SK-N-SH treated with all-trans-retinoic acid at 6 μM for 48 hours (cell line): Measurements from ENCODE around the gene ZNF143.

Experiments used
- ATAC-seq: fragments of 200-7000 bp; cut with Tn5 transposase; 3 replicates; pipeline ENCODE4 v1.9.1; 2020; ENCODE audit warnings: mild to moderate bottlenecking, moderate library complexity
- ARNTL ChIP-seq: fragments of 450-650 bp; formaldehyde crosslinking; IDR thresholded peaks from 2 replicates; pipeline ENCODE4 v1.5.0; 2020; ENCODE audit warnings: low read depth, mild to moderate bottlenecking, moderate library complexity, borderline replicate concordance
- BACH2 ChIP-seq: fragments of 250-450 bp; sonication (Bioruptor Pico); IDR thresholded peaks from 2 replicates; pipeline ENCODE4 v1.9.0; 2021; ENCODE audit warnings: mild to moderate bottlenecking, borderline replicate concordance
- CREB5 ChIP-seq: fragments of 250-450 bp; sonication (Bioruptor Pico); IDR thresholded peaks from 2 replicates; pipeline ENCODE4 v1.5.1; 2020; ENCODE audit warnings: low read depth, mild to moderate bottlenecking, moderate library complexity
- CSDC2 ChIP-seq: fragments of 250-450 bp; sonication (Bioruptor Pico); IDR thresholded peaks from 2 replicates; pipeline ENCODE4 v1.5.0; 2020; ENCODE audit warnings: mild to moderate bottlenecking, moderate library complexity
- CSRNP3 ChIP-seq: fragments of 250-450 bp; sonication (Bioruptor Pico); IDR thresholded peaks from 2 replicates; pipeline ENCODE4 v1.5.1; 2021; ENCODE audit warnings: mild to moderate bottlenecking, moderate library complexity
- ESRRG ChIP-seq: fragments of 250-450 bp; sonication (Bioruptor Pico); IDR thresholded peaks from 2 replicates; pipeline ENCODE4 v1.6.1; 2021; ENCODE audit warnings: mild to moderate bottlenecking
- GLIS3 ChIP-seq: fragments of 250-450 bp; sonication (Bioruptor Pico); IDR thresholded peaks from 2 replicates; pipeline ENCODE4 v1.5.0; 2020; ENCODE audit warnings: mild to moderate bottlenecking, moderate library complexity
- ISL1 ChIP-seq: fragments of 250-450 bp; sonication (Bioruptor Pico); IDR thresholded peaks from 2 replicates; pipeline ENCODE4 v2.1.2; 2022; ENCODE audit warnings: mild to moderate bottlenecking, moderate library complexity
- OSR1 ChIP-seq: fragments of 250-450 bp; sonication (Bioruptor Pico); IDR thresholded peaks from 2 replicates; pipeline ENCODE4 v1.8.0; 2022; ENCODE audit warnings: moderate library complexity, mild to moderate bottlenecking, inconsistent platforms
- PATZ1 ChIP-seq: fragments of 250-450 bp; sonication (Bioruptor Pico); IDR thresholded peaks from 2 replicates; pipeline ENCODE4 v1.8.0; 2020; ENCODE audit warnings: mild to moderate bottlenecking, moderate library complexity, borderline replicate concordance
- POU6F1 ChIP-seq: fragments of 250-450 bp; sonication (Bioruptor Pico); IDR thresholded peaks from 2 replicates; pipeline ENCODE4 v1.8.0; 2021; ENCODE audit warnings: low read depth, mild to moderate bottlenecking, moderate library complexity, borderline replicate concordance
- PPARA ChIP-seq: fragments of 250-450 bp; sonication (Bioruptor Pico); IDR thresholded peaks from 2 replicates; pipeline ENCODE4 v1.5.0; 2020; ENCODE audit warnings: mild to moderate bottlenecking, borderline replicate concordance
- RARB ChIP-seq: fragments of 250-450 bp; sonication (Bioruptor Pico); IDR thresholded peaks from 2 replicates; pipeline ENCODE4 v1.8.0; 2021; ENCODE audit warnings: mild to moderate bottlenecking, moderate library complexity
- SNAI2 ChIP-seq: fragments of 250-450 bp; sonication (Bioruptor Pico); IDR thresholded peaks from 2 replicates; pipeline ENCODE4 v1.5.0; 2020; ENCODE audit warnings: mild to moderate bottlenecking, moderate library complexity
- TOX ChIP-seq: fragments of 250-450 bp; sonication (Bioruptor Pico); IDR thresholded peaks from 2 replicates; pipeline ENCODE4 v1.8.0; 2021; ENCODE audit warnings: mild to moderate bottlenecking, moderate library complexity, borderline replicate concordance
- TSHZ2 ChIP-seq: fragments of 250-450 bp; sonication (Bioruptor Pico); IDR thresholded peaks from 2 replicates; pipeline ENCODE4 v1.5.0; 2020; ENCODE audit warnings: mild to moderate bottlenecking, moderate library complexity
- ZC3H10 ChIP-seq: fragments of 250-450 bp; sonication (Bioruptor Pico); IDR thresholded peaks from 2 replicates; pipeline ENCODE4 v1.5.1; 2021; ENCODE audit warnings: mild to moderate bottlenecking, moderate library complexity
- ZFP3 ChIP-seq: fragments of 250-450 bp; sonication (Bioruptor Pico); IDR thresholded peaks from 2 replicates; pipeline ENCODE4 v1.5.0; 2020; ENCODE audit warnings: mild to moderate bottlenecking, moderate library complexity
- ZFP30 ChIP-seq: fragments of 450-650 bp; formaldehyde crosslinking; IDR thresholded peaks from 2 replicates; pipeline ENCODE4 v1.5.0; 2022; ENCODE audit warnings: mild to moderate bottlenecking, moderate library complexity
- ZNF565 ChIP-seq: fragments of 450-650 bp; formaldehyde crosslinking; conservative IDR thresholded peaks from 2 replicates; pipeline ENCODE4 v1.5.0; 2020; ENCODE audit warnings: low read depth, mild to moderate bottlenecking, moderate library complexity
- ZNF70 ChIP-seq: fragments of 450-650 bp; formaldehyde crosslinking; IDR thresholded peaks from 2 replicates; pipeline ENCODE4 v1.5.0; 2020; ENCODE audit warnings: mild to moderate bottlenecking, moderate library complexity
- ZNF8 ChIP-seq: fragments of 450-650 bp; formaldehyde crosslinking; IDR thresholded peaks from 2 replicates; pipeline ENCODE4 v1.5.0; 2020; ENCODE audit warnings: mild to moderate bottlenecking, moderate library complexity

The ZNF143 gene

GRCh38 chr11:9561279-9561982 is 100.6 kb downstream of the ZNF143 start:
- ATAC-seq, result no peak
- TF ChIP-seq ZNF70 (CRISPR knock-in tag), result no peak
- TF ChIP-seq ARNTL (CRISPR knock-in tag), result no peak
- TF ChIP-seq CSRNP3 (CRISPR knock-in tag), result no peak
- no peak for TF ChIP-seq ZNF8 (CRISPR knock-in tag)
- TF ChIP-seq TOX, result no peak
- no peak for TF ChIP-seq ESRRG (CRISPR knock-in tag)

GRCh38 chr11:9562716-9563115 is 101.9 kb downstream of the ZNF143 start:
- ATAC-seq, result no peak
- TF ChIP-seq PPARA (CRISPR knock-in tag) (no peak), GLIS3 (CRISPR knock-in tag) (no peak), ISL1 (CRISPR knock-in tag) (no peak), SNAI2 (CRISPR knock-in tag) (no peak), RARB (CRISPR knock-in tag) (no peak), PATZ1 (no peak), POU6F1 (no peak), OSR1 (CRISPR knock-in tag) (no peak), BACH2 (no peak), CSDC2 (CRISPR knock-in tag) (no peak), ZNF70 (CRISPR knock-in tag) (no peak), CREB5 (CRISPR knock-in tag) (no peak), ZFP30 (no peak), ZNF8 (CRISPR knock-in tag) (no peak), TSHZ2 (CRISPR knock-in tag) (no peak), ARNTL (CRISPR knock-in tag) (no peak)

- TF ChIP-seq RARB (CRISPR knock-in tag) (no peak), CSRNP3 (CRISPR knock-in tag) (no peak), ZNF565 (no peak), ZC3H10 (CRISPR knock-in tag) (no peak), TSHZ2 (CRISPR knock-in tag) (no peak), ZFP3 (CRISPR knock-in tag) (no peak), OSR1 (CRISPR knock-in tag) (no peak), ARNTL (CRISPR knock-in tag) (no peak), ZNF8 (CRISPR knock-in tag) (no peak), ZFP30 (no peak), ZNF70 (CRISPR knock-in tag) (no peak), CREB5 (CRISPR knock-in tag) (no peak)
- no peak for ATAC-seq
These were observed 102.5 kb downstream of the ZNF143 start for GRCh38 chr11:9563196-9563730.
